K562 (cell line): ENCODE results near the gene HOXD4. TPM values are rescaled to one million over a fixed set of nuclear protein-coding genes. Genes with fewer than 3 reads are reported as not detected.

Experiments
- ATAC-seq: fragments of 200-7000 bp; cut with Tn5 transposase; 3 replicates; pipeline ENCODE4 v1.9.1; 2020; ENCODE audit warnings: moderate library complexity
- BruUV-seq: library from RNA; stranded (reverse); fragments of 400-500 nt; replicated peaks from 2 replicates; lab custom pipeline; 2021; lab: Mats Ljungman, UMichigan
- CTCF ChIA-PET: fragments of 300-600 bp; formaldehyde crosslinking; extraction: SDS; loops from one replicate; lab custom pipeline; 2021; ENCODE audit warnings: low intra/inter-chr PET ratio; lab: Yijun Ruan, JAX
- POLR2A ChIA-PET: fragments of 300-600, 350-650 bp; sonication (Branson Sonifier 250); formaldehyde crosslinking; extraction: SDS; loops from one replicate; lab custom pipeline; 2021; ENCODE audit warnings: antibody characterized with exemption, inconsistent platforms; lab: Yijun Ruan, JAX
- DNase-seq, 4 experiments: peaks; one replicate each; pipeline versions ENCODE4 v3.0.0 to v3.0.0-alpha.2; 2011 to 2018; ENCODE audit warnings: low spot score in 3 of 4, mixed read lengths in 3 of 4; ENCODE audit errors: extremely low read depth in 1 of 4
- FAIRE-seq: peaks from 2 replicates; lab custom pipeline; 2011; peaks lifted over from hg19 to GRCh38; lab: Jason Lieb, UNC
- H2AFZ ChIP-seq: 2 replicates; pipeline ENCODE4 v1.6.0; 2011; ENCODE audit warnings: low read depth, low read length, control low read depth, inconsistent platforms
- H3K27ac ChIP-seq: fragments of 200-600 bp; 3 replicates; pipeline ENCODE4 v1.8.0; 2011; ENCODE audit warnings: low read depth, mild to moderate bottlenecking, control low read depth, inconsistent platforms, low read length, moderate library complexity, mixed read lengths; ENCODE audit errors: extremely low read depth
- H3K27me3 ChIP-seq, 2 experiments: fragments of 300-600 bp in 1 of 2; 2 replicates in 1 of 2; 3 replicates in 1 of 2; pipeline versions ENCODE4 v1.6.0 to v1.8.0; 2011; ENCODE audit warnings: inconsistent platforms in 2 of 2, low read length in 2 of 2, mild to moderate bottlenecking in 1 of 2, mixed read lengths in 1 of 2, moderate library complexity in 1 of 2; ENCODE audit not compliant: control insufficient read depth in 2 of 2, insufficient read depth in 2 of 2
- H3K36me3 ChIP-seq: fragments of 300-600 bp; 3 replicates; pipeline ENCODE4 v1.8.0; 2011; ENCODE audit warnings: mild to moderate bottlenecking, low read length, inconsistent platforms; ENCODE audit not compliant: control insufficient read depth, insufficient read depth
- H3K4me1 ChIP-seq, 2 experiments: fragments of 200-600 bp in 1 of 2; replicated peaks in 1 of 2; 2 replicates in 1 of 2; 3 replicates in 1 of 2; pipeline versions ENCODE4 v1.5.1 to v1.8.0; 2011; ENCODE audit warnings: inconsistent platforms in 2 of 2, low read length in 2 of 2, mild to moderate bottlenecking in 1 of 2, mixed read lengths in 1 of 2, moderate library complexity in 1 of 2; ENCODE audit not compliant: control insufficient read depth in 2 of 2, insufficient read depth in 2 of 2
- H3K4me2 ChIP-seq: 2 replicates; pipeline ENCODE4 v1.6.1; 2011; ENCODE audit warnings: low read length, control low read depth, inconsistent platforms, mixed read lengths; ENCODE audit not compliant: insufficient read depth
- H3K4me3 ChIP-seq: fragments of 200-600 bp; sonication (generic), shearing (Covaris generic); 2 replicates; pipeline ENCODE4 v1.5.1; 2016; ENCODE audit warnings: control low read depth, inconsistent platforms
- H3K79me2 ChIP-seq: fragments of 200-600 bp; 3 replicates; pipeline ENCODE4 v1.8.0; 2011; ENCODE audit warnings: low read length, inconsistent platforms; ENCODE audit not compliant: control insufficient read depth, insufficient read depth
- H3K9ac ChIP-seq, 2 experiments: 2 replicates each; pipeline versions ENCODE4 v1.6.0 to v1.6.1; 2011; ENCODE audit warnings: low read depth in 2 of 2, low read length in 2 of 2, control low read depth in 1 of 2, inconsistent platforms in 1 of 2, mild to moderate bottlenecking in 1 of 2, mixed read lengths in 1 of 2; ENCODE audit not compliant: insufficient read depth in 1 of 2
- H3K9me1 ChIP-seq: one replicate; pipeline ENCODE4 v1.6.0; 2011; ENCODE audit warnings: inconsistent platforms, mild to moderate bottlenecking, low read length, moderate library complexity; ENCODE audit not compliant: control insufficient read depth, insufficient read depth
- H3K9me3 ChIP-seq: replicated peaks from 2 replicates; pipeline ENCODE4 v1.5.1; 2011; ENCODE audit warnings: low read depth, low read length, inconsistent platforms; ENCODE audit not compliant: control insufficient read depth, insufficient read depth
- H4K20me1 ChIP-seq: replicated peaks from 2 replicates; pipeline ENCODE4 v1.6.1; 2011; ENCODE audit warnings: low read length, inconsistent platforms, mixed read lengths; ENCODE audit not compliant: control insufficient read depth, insufficient read depth
- GATAD2A ChIP-seq: fragments of 450-650 bp; IDR thresholded peaks from 2 replicates; pipeline ENCODE4 v1.6.1; 2017
- ID3 ChIP-seq, 2 experiments: fragments of 250-450 bp in 1 of 2; fragments of 450-650 bp in 1 of 2; sonication (Bioruptor Pico) in 1 of 2; IDR thresholded peaks; 2 replicates each; pipeline versions ENCODE4 v1.6.1 to v1.8.0; 2016 to 2021; ENCODE audit warnings: mild to moderate bottlenecking in 2 of 2, moderate library complexity in 2 of 2, missing compliant biosample characterization in 1 of 2, missing genetic modification characterization in 1 of 2
- KDM5B ChIP-seq: fragments of 200-600 bp; sonication (generic); IDR thresholded peaks from 2 replicates; pipeline ENCODE4 v1.6.1; 2012; ENCODE audit warnings: low read depth, mild to moderate bottlenecking, moderate library complexity, low read length, control low read depth, inconsistent platforms; ENCODE audit not compliant: insufficient replicate concordance
- POLR2B ChIP-seq: fragments of 450-650 bp; IDR thresholded peaks from 2 replicates; pipeline ENCODE4 v1.6.1; 2018; ENCODE audit warnings: low read depth; ENCODE audit not compliant: partially characterized antibody
- RBM15 ChIP-seq: fragments of 200-400 bp; formaldehyde crosslinking; IDR thresholded peaks from 2 replicates; pipeline ENCODE4 v1.6.1; 2018; ENCODE audit warnings: mild to moderate bottlenecking, low read length, moderate library complexity; ENCODE audit not compliant: insufficient read depth
- SP1 ChIP-seq: sonication (generic); formaldehyde crosslinking; IDR thresholded peaks from 2 replicates; pipeline ENCODE4 v1.8.1; 2022; ENCODE audit warnings: mild to moderate bottlenecking, missing genetic modification reagents
- ZNF140 ChIP-seq: fragments of 250-450 bp; sonication (Bioruptor Pico); IDR thresholded peaks from 2 replicates; pipeline ENCODE4 v1.8.0; 2021; ENCODE audit warnings: moderate library complexity, mild to moderate bottlenecking, inconsistent platforms
- ZNF695 ChIP-seq: fragments of 450-650 bp; formaldehyde crosslinking; IDR thresholded peaks from 2 replicates; pipeline ENCODE4 v1.4.0; 2020; ENCODE audit warnings: mild to moderate bottlenecking, moderate library complexity
- ZNF79 ChIP-seq: fragments of 250-450 bp; sonication (Bioruptor Pico); IDR thresholded peaks from 2 replicates; pipeline ENCODE4 v1.4.0; 2020; ENCODE audit warnings: low read depth, mild to moderate bottlenecking, moderate library complexity
- WGBS: fragments of 100-300 bp; shearing (Covaris generic); methylation state at CpG from one replicate; pipeline ENCODE4 v1.1.6; 2016; ENCODE audit warnings: low coverage, mixed read lengths; ENCODE audit not compliant: insufficient coverage; ENCODE audit errors: missing lambda C conversion rate; 5-methylcytosine and 5-hydroxymethylcytosine counted together
- in situ Hi-C: fragments of 300-500 bp; cut with MboI; formaldehyde crosslinking; loops from 4 replicates; pipeline ENCODE4 v1.15.0; 2018; ENCODE audit warnings: inconsistent platforms, mixed read lengths
- intact Hi-C: fragments of 100-400 bp; cut with micrococcal nuclease; formaldehyde crosslinking; loops from 2 replicates; pipeline ENCODE4 v1.14.2; 2022
- polyA plus RNA-seq, 8 experiments: library from polyadenylated mRNA; depleted of rRNA in 4 of 8; stranded (reverse) in 5 of 8; unstranded in 3 of 8; fragments of >200 nt; fragmentation: Nextera tagmentation in 2 of 8; fragmentation: Illumina TruSeq in 1 of 8; extraction: Ambion mirVana in 2 of 8; extraction: Trizol in 1 of 8; gene quantifications; 2 replicates each; pipeline versions ENCODE4 v1.2.1 to v1.2.3, GENCODE V29; 2011 to 2014; ENCODE audit warnings: inconsistent platforms in 1 of 8, missing spikeins in 1 of 8
- total RNA-seq, 7 experiments: library from RNA; depleted of rRNA in 6 of 7; stranded (reverse); fragments of >200 nt in 6 of 7; fragmentation: Illumina TruSeq in 2 of 7; extraction: Trizol in 2 of 7; gene quantifications; 2 replicates each; pipeline versions ENCODE4 v1.2.1 to v1.2.3, GENCODE V29; 2011 to 2021; ENCODE audit warnings: low replicate concordance in 1 of 7
- TF ChIP-seq, protein P1 (sequence below): sonication (generic); formaldehyde crosslinking; IDR thresholded peaks from 2 replicates; pipeline ENCODE4 v1.8.0; 2022; ENCODE audit warnings: mild to moderate bottlenecking, missing genetic modification reagents
- TF ChIP-seq, protein P2 (sequence below): fragments of 450-650 bp; formaldehyde crosslinking; IDR thresholded peaks from 2 replicates; pipeline ENCODE4 v1.4.0; 2020; ENCODE audit warnings: mild to moderate bottlenecking, moderate library complexity
- TF ChIP-seq, protein P3 (sequence below): fragments of 450-650 bp; formaldehyde crosslinking; IDR thresholded peaks from 2 replicates; pipeline ENCODE4 v1.4.0; 2022; ENCODE audit warnings: missing genetic modification characterization
- TF ChIP-seq, protein P4 (sequence below): fragments of 250-450 bp; sonication (Bioruptor Pico); IDR thresholded peaks from 2 replicates; pipeline ENCODE4 v1.5.0; 2021

The HOXD4 gene
- total and polyA plus RNA-seq, 9 of the 15 experiments (the other 6 are each of a cell fraction or from before 2014, with no cell fraction given), result not detected

DNA sequence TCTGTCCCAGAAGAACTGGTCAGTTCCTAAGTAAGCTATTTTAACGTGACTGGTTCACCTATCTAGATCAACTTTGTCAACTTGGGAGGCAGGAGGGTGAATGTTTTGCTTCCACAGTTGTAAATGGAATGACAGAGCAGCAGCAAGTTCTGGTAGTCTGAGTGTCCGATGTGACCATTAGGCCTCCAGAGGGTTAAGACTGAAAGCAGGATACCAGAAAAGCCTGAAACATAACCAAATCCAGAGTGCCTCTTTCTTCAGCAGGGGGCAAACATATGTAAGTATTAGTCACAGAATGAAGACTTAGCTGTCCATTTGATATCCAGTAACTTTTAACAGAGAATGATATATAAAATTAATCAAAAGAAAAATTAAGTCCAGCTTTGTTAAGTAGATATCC lies 14.9 kb downstream of the HOXD4 start:
- Histone ChIP-seq H3K36me3 (no peaks in the 10 kb centered on the region), H2AFZ (no peak overlapping the region), H3K79me2 (no peaks in the 10 kb centered on the region), H3K4me1 (peaks cover 0 to 13% of the 10 kb centered on the region in 2 experiments; a peak in 3 of 5 replicates), H3K4me2 (no peak overlapping the region), H3K27ac (no peak overlapping the region), H3K9ac (no peak overlapping the region), H3K27me3 (peaks cover 45 to 56% of the 10 kb centered on the region in 2 experiments), H3K4me3 (no peak overlapping the region), H3K9me3 (no peaks in the 10 kb centered on the region), H4K20me1 (peaks cover 8% of the 10 kb centered on the region), H3K9me1 (no peaks in the 10 kb centered on the region)
- CTCF ChIA-PET, result no interaction called here
- DNase-seq, result no peak
- POLR2A ChIA-PET, result interaction anchor here (1.8 kb wide), 1 partner anchor 11 kb away, joined by 3 read pairs; no protein-coding TSS in a partner anchor
- no peak for ATAC-seq
- no peak for FAIRE-seq
- intact Hi-C loops, result no loop called here
- WGBS, result 0% methylated on average over 2 of the region's 2 CpGs
- in situ Hi-C loops, result no loop called here
- no TSS peak for BruUV-seq
- TF ChIP-seq, protein P1, sequence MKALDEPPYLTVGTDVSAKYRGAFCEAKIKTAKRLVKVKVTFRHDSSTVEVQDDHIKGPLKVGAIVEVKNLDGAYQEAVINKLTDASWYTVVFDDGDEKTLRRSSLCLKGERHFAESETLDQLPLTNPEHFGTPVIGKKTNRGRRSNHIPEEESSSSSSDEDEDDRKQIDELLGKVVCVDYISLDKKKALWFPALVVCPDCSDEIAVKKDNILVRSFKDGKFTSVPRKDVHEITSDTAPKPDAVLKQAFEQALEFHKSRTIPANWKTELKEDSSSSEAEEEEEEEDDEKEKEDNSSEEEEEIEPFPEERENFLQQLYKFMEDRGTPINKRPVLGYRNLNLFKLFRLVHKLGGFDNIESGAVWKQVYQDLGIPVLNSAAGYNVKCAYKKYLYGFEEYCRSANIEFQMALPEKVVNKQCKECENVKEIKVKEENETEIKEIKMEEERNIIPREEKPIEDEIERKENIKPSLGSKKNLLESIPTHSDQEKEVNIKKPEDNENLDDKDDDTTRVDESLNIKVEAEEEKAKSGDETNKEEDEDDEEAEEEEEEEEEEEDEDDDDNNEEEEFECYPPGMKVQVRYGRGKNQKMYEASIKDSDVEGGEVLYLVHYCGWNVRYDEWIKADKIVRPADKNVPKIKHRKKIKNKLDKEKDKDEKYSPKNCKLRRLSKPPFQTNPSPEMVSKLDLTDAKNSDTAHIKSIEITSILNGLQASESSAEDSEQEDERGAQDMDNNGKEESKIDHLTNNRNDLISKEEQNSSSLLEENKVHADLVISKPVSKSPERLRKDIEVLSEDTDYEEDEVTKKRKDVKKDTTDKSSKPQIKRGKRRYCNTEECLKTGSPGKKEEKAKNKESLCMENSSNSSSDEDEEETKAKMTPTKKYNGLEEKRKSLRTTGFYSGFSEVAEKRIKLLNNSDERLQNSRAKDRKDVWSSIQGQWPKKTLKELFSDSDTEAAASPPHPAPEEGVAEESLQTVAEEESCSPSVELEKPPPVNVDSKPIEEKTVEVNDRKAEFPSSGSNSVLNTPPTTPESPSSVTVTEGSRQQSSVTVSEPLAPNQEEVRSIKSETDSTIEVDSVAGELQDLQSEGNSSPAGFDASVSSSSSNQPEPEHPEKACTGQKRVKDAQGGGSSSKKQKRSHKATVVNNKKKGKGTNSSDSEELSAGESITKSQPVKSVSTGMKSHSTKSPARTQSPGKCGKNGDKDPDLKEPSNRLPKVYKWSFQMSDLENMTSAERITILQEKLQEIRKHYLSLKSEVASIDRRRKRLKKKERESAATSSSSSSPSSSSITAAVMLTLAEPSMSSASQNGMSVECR, result no peak
- TF ChIP-seq ID3 (CRISPR knock-in tag; IDR thresholded peaks at IDR 0.05) (no peak), ID3 (tag; IDR thresholded peaks at IDR 0.05) (no peak), ZNF695 (no peak), KDM5B (no peak), SP1 (CRISPR knock-in tag) (no peak), ZNF140 (no peak), ZNF79 (CRISPR knock-in tag) (no peak), GATAD2A (no peak), POLR2B (no peak), RBM15 (no peak)
- TF ChIP-seq, protein P2, sequence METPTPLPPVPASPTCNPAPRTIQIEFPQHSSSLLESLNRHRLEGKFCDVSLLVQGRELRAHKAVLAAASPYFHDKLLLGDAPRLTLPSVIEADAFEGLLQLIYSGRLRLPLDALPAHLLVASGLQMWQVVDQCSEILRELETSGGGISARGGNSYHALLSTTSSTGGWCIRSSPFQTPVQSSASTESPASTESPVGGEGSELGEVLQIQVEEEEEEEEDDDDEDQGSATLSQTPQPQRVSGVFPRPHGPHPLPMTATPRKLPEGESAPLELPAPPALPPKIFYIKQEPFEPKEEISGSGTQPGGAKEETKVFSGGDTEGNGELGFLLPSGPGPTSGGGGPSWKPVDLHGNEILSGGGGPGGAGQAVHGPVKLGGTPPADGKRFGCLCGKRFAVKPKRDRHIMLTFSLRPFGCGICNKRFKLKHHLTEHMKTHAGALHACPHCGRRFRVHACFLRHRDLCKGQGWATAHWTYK (CRISPR knock-in tag), result no peak
- TF ChIP-seq, protein P3, sequence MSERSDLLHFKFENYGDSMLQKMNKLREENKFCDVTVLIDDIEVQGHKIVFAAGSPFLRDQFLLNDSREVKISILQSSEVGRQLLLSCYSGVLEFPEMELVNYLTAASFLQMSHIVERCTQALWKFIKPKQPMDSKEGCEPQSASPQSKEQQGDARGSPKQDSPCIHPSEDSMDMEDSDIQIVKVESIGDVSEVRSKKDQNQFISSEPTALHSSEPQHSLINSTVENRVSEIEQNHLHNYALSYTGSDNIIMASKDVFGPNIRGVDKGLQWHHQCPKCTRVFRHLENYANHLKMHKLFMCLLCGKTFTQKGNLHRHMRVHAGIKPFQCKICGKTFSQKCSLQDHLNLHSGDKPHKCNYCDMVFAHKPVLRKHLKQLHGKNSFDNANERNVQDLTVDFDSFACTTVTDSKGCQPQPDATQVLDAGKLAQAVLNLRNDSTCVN (CRISPR knock-in tag), result no peak
- TF ChIP-seq, protein P4, sequence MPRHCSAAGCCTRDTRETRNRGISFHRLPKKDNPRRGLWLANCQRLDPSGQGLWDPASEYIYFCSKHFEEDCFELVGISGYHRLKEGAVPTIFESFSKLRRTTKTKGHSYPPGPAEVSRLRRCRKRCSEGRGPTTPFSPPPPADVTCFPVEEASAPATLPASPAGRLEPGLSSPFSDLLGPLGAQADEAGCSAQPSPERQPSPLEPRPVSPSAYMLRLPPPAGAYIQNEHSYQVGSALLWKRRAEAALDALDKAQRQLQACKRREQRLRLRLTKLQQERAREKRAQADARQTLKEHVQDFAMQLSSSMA (CRISPR knock-in tag), result no peak
